ENCODE measurements around the gene CCKAR. TPM values are rescaled to one million over a fixed set of nuclear protein-coding genes. Genes with fewer than 3 reads are reported as not detected.

The CCKAR gene
- total and polyA plus RNA-seq, 5 donors, result 0.29 TPM; not detected in 4

DNA sequence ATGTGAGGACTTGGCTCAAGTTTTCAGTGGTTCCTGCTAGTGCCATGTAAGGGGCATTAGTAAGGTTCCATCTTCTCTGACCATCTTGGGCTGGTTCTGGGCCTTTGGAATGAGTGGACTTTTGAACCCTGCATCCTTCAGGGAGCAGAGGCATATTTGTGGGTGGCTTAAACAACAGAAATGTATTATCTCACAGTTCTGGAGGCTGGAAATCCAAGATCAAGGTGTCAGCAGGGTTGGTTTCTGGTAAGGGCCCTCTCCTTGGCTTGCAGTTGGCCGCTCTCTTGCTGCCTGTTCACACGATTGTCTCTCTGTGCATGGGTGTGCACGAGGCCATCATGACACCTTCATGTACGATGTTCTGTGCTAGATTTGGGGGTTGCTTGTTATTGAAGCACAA is 21.3 kb downstream of the CCKAR start:
- Histone ChIP-seq H3K27ac (ENCODE audit: low read length) (no peak overlapping the region), H3K4me3 (ENCODE audit: low read length) (no peak overlapping the region), H3K4me1 (ENCODE audit: control insufficient read depth, insufficient read depth, low read length) (no peaks in the 10 kb centered on the region), H3K9me3 (ENCODE audit: control insufficient read depth, low read length) (no peaks in the 10 kb centered on the region), H3K27me3 (ENCODE audit: control insufficient read depth, insufficient read depth) (no peaks in the 10 kb centered on the region)
- intact Hi-C loops (cut with DNase I), result loop anchor here in 2 of 4 donors (10.0 kb wide), 1 partner anchor 246 kb away; no protein-coding TSS in a partner anchor
- WGBS, result 69% methylated on average over 4 of the region's 4 CpGs
- ATAC-seq, result no peak
- DNase-seq, result no peak

DNA sequence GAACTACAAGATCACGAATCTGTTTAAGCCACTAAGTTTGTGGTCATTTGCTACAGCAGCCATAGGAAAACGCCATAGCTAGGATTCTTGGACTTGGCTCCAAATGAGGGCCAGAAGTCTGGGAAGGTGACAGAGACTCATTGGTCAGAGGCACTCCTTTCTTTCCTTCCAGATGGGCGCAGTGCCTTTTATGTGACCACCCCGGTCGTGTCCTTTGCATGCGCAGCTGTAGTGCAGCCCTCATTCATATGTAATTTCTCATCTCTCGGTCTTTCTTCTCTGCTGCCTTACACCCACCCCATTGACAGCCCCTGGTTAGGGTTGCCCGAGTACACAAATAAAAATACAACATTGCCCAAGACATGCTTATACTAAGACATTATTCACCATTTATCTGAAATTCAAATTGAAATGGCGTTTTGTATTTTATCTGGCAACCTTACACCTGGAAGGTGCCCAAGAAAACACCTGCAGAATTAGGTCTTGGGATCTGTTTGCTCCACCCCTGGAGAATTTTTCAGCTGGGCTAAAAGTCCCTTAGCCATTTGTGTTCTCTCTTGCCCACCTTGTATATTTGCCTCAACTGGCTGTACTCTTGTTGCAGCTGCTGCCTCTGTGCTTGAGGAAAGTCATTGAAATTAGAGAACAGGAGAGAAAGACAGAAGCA is 21.9 kb downstream of the CCKAR start:
- Histone ChIP-seq H3K27ac (ENCODE audit: low read length) (no peak overlapping the region), H3K4me3 (ENCODE audit: low read length) (no peak overlapping the region), H3K9me3 (ENCODE audit: control insufficient read depth, low read length) (peaks cover 2% of the 10 kb centered on the region), H3K4me1 (ENCODE audit: control insufficient read depth, insufficient read depth, low read length) (no peaks in the 10 kb centered on the region), H3K27me3 (ENCODE audit: control insufficient read depth, insufficient read depth) (no peaks in the 10 kb centered on the region)
- intact Hi-C loops (cut with DNase I), result loop anchor here in 2 of 4 donors (10.0 kb wide), 1 partner anchor 246 kb away; no protein-coding TSS in a partner anchor
- DNase-seq (no peak), ATAC-seq (no peak)
- 89% methylated on average over 9 of the region's 9 CpGs for WGBS

GRCh38 chr4:26467724-26468123 is 22.6 kb downstream of the CCKAR start:
- DNase-seq, result no peak
- WGBS, result 77% methylated on average over 1 of the region's 1 CpG
- ATAC-seq, result no peak
- H3K4me3 ChIP-seq (ENCODE audit: low read length), result no peak overlapping the region
- H3K27me3 ChIP-seq (ENCODE audit: control insufficient read depth, insufficient read depth), result no peaks in the 10 kb centered on the region
- intact Hi-C loops (cut with DNase I), result loop anchor here in 2 of 4 donors (10.0 kb wide), 1 partner anchor 247 kb away; no protein-coding TSS in a partner anchor
- H3K27ac ChIP-seq (ENCODE audit: low read length), result no peak overlapping the region
- H3K4me1 ChIP-seq (ENCODE audit: control insufficient read depth, insufficient read depth, low read length), result no peaks in the 10 kb centered on the region
- H3K9me3 ChIP-seq (ENCODE audit: control insufficient read depth, low read length), result peaks cover 2% of the 10 kb centered on the region

DNA sequence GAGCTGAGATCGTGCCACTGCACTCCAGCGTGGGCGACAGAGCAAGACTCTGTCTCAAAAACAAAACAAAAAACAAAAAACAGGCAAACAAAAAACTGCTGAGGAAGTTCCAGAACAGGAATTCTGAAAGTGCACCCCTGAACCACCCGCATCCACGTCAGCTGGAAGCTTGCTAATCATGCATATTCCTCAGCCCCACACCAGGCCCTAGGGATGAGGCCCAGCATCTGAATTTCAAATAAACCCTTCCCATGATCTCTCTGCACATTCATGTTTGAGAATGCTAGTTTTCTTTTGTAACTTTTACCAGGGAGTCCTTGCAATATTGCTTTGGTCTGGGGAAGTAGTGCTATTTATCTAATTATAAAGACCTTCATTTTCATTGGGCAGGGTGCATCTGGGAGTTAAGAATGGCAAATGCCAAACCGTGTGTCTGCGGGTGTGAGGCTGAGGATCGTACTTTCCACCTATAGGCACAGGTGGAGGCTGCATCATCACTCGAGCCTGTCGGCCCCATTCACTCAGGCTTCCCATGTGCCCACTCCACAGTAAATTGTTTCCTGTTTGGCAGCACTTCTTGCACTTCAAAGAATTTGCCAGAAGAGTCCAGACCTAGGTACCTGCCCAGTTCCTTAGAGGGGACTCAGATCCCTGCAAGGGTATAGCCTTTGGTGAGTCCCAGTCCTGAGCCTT is 23.6 kb downstream of the CCKAR start:
- no peak for DNase-seq
- Histone ChIP-seq H3K27ac (ENCODE audit: low read length) (no peak overlapping the region), H3K27me3 (ENCODE audit: control insufficient read depth, insufficient read depth) (no peaks in the 10 kb centered on the region), H3K9me3 (ENCODE audit: control insufficient read depth, low read length) (peaks cover 2% of the 10 kb centered on the region), H3K4me1 (ENCODE audit: control insufficient read depth, insufficient read depth, low read length) (no peaks in the 10 kb centered on the region), H3K4me3 (ENCODE audit: low read length) (no peak overlapping the region)
- ATAC-seq, result no peak
- 81% methylated on average over 10 of the region's 10 CpGs for WGBS
- intact Hi-C loops (cut with DNase I), result loop anchor here in 2 of 4 donors (10.0 kb wide), 1 partner anchor 248 kb away; no protein-coding TSS in a partner anchor

GRCh38 chr4:26464420-26465095 is 25.7 kb downstream of the CCKAR start:
- no peaks in the 10 kb centered on the region for H3K4me1 ChIP-seq (ENCODE audit: control insufficient read depth, insufficient read depth, low read length)
- H3K27ac ChIP-seq (ENCODE audit: low read length), result no peak overlapping the region
- H3K27me3 ChIP-seq (ENCODE audit: control insufficient read depth, insufficient read depth), result no peaks in the 10 kb centered on the region
- ATAC-seq (no peak), DNase-seq (no peak)
- H3K4me3 ChIP-seq (ENCODE audit: low read length), result no peak overlapping the region
- peaks cover 2% of the 10 kb centered on the region for H3K9me3 ChIP-seq (ENCODE audit: control insufficient read depth, low read length)
- WGBS, result 92% methylated on average over 14 of the region's 14 CpGs
- intact Hi-C loops (cut with DNase I), result loop anchor here in 2 of 4 donors (10.0 kb wide), 1 partner anchor 250 kb away; no protein-coding TSS in a partner anchor

GRCh38 chr4:26463386-26463785 is 26.9 kb downstream of the CCKAR start:
- intact Hi-C loops (cut with DNase I), result loop anchor here in 2 of 4 donors (10.0 kb wide), 1 partner anchor 251 kb away; no protein-coding TSS in a partner anchor

DNA sequence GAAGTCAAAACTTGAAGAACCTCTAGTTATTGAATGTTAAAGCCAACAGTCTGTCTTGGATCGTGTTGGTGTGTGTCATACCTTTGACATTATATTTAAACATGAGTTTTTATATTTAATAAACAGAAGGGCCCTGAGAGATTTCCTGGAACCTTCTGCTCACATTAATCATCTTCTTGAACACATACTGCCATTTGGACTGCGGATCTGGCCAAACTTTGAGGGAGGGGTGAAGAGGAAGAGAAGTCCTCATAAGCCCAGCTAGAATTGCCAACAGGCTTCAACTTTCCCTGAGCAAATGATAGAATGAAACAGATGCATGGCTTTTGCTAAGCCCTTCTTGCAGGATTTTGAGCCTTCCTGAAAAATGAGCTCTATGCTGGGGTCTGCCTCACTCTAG is 27.4 kb downstream of the CCKAR start:
- 56% methylated on average over 2 of the region's 2 CpGs for WGBS
- H3K27ac ChIP-seq (ENCODE audit: low read length), result no peak overlapping the region
- DNase-seq (no peak), ATAC-seq (no peak)
- H3K4me1 ChIP-seq (ENCODE audit: control insufficient read depth, insufficient read depth, low read length), result no peaks in the 10 kb centered on the region
- H3K4me3 ChIP-seq (ENCODE audit: low read length), result no peak overlapping the region
- intact Hi-C loops (cut with DNase I), result loop anchor here in 2 of 4 donors (10.0 kb wide), 1 partner anchor 252 kb away; no protein-coding TSS in a partner anchor
- no peaks in the 10 kb centered on the region for H3K27me3 ChIP-seq (ENCODE audit: control insufficient read depth, insufficient read depth)
- peaks cover 2% of the 10 kb centered on the region for H3K9me3 ChIP-seq (ENCODE audit: control insufficient read depth, low read length)

More at GRCh38 chr4:26463386-26463785, 26.9 kb downstream of the CCKAR start:
- Histone ChIP-seq H3K9me3 (ENCODE audit: control insufficient read depth, low read length) (peaks cover 2% of the 10 kb centered on the region), H3K4me1 (ENCODE audit: control insufficient read depth, insufficient read depth, low read length) (no peaks in the 10 kb centered on the region), H3K27me3 (ENCODE audit: control insufficient read depth, insufficient read depth) (no peaks in the 10 kb centered on the region), H3K27ac (ENCODE audit: low read length) (no peak overlapping the region), H3K4me3 (ENCODE audit: low read length) (no peak overlapping the region)
- ATAC-seq (no peak), DNase-seq (no peak)
- 90% methylated on average over 2 of the region's 2 CpGs for WGBS

DNA sequence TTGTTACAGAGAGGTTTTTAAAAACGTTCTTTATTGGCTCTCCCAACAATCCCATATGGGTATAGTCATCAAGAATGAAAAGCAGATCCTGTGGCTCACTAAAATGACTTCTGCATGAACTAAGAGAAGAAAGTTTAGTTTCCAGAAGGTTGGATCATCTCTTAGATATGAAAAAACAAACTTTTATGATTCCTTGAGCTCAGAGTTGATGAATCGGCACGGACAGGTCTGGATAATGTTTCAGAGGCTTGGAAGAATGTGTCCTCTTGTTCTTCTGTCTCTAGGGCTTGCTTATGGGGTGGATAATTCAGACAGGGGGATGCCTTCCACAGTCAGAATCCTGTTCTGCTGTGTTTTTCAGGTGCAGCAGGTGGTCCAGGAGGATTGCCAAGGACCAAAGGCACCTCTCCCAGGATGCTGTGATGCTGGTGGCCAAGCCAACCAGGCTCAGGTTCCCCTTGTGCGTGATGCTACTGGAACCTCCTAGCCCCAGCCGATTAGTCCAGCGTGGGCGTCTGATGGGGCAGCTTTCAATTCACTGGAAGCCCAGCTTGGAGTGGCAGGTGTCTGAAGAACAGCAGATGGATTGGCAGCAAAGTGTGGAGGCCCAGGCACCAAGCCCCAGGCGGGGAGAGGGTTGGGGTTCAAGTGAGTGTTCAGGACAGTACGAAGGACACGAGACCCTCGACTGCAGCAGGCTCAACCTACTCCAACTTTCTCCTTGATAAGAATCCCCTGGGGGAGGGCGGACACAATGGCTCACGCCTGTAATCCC is 30.3 kb downstream of the CCKAR start:
- Histone ChIP-seq H3K4me3 (ENCODE audit: low read length) (no peak overlapping the region), H3K4me1 (ENCODE audit: control insufficient read depth, insufficient read depth, low read length) (no peaks in the 10 kb centered on the region), H3K9me3 (ENCODE audit: control insufficient read depth, low read length) (peaks cover 2% of the 10 kb centered on the region), H3K27me3 (ENCODE audit: control insufficient read depth, insufficient read depth) (no peaks in the 10 kb centered on the region), H3K27ac (ENCODE audit: low read length) (no peak overlapping the region)
- intact Hi-C loops (cut with DNase I), result loop anchor here in 3 of 4 donors (5.0 to 10.0 kb wide), 3 partner anchors 255 to 555 kb away; no protein-coding TSS in a partner anchor
- DNase-seq (peak in 1 of 3 donors; percentile 22), ATAC-seq (no peak)
- WGBS, result 90% methylated on average over 13 of the region's 13 CpGs

- Histone ChIP-seq H3K4me1 (ENCODE audit: control insufficient read depth, insufficient read depth, low read length) (no peaks in the 10 kb centered on the region), H3K4me3 (ENCODE audit: low read length) (no peak overlapping the region), H3K27me3 (ENCODE audit: control insufficient read depth, insufficient read depth) (no peaks in the 10 kb centered on the region), H3K9me3 (ENCODE audit: control insufficient read depth, low read length) (peaks cover 2% of the 10 kb centered on the region), H3K27ac (ENCODE audit: low read length) (no peak overlapping the region)
- 38% methylated on average over 19 of the region's 19 CpGs for WGBS
- intact Hi-C loops (cut with DNase I), result loop anchor here in 3 of 4 donors (5.0 to 10.0 kb wide), 2 partner anchors 263 to 556 kb away; no protein-coding TSS in a partner anchor
- peak; percentile 59 to 61 for ATAC-seq
- no peak for DNase-seq
Observed at GRCh38 chr4:26459054-26459755, 31.1 kb downstream of the CCKAR start.

DNA sequence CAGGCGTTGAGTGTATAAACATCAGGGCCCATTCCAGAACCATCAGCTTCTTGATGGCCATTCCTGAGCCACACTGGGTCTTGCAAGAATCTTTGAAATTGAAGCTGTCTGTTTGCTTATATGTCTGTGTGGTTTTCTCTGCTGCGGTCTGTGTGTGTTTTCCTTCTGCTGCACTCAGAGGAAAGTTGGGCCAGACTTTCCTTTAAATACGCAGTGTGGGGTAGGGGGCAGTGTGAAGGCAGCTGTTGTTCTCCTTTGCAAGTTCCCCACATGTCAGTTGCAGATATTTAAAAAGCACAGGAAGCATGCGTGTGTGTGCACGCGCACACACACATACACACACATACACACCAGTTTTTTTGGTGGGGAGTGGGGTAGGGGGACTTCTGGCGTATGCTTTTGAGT is 32.1 kb downstream of the CCKAR start:
- WGBS, result 58% methylated on average over 7 of the region's 7 CpGs
- intact Hi-C loops (cut with DNase I), result loop anchor here in 3 of 4 donors (5.0 to 10.0 kb wide), 2 partner anchors 264 to 557 kb away; no protein-coding TSS in a partner anchor
- DNase-seq, result no peak
- no peaks in the 10 kb centered on the region for H3K9me3 ChIP-seq (ENCODE audit: control insufficient read depth, low read length)
- H3K4me3 ChIP-seq (ENCODE audit: low read length), result no peak overlapping the region
- H3K4me1 ChIP-seq (ENCODE audit: control insufficient read depth, insufficient read depth, low read length), result no peaks in the 10 kb centered on the region
- ATAC-seq, result no peak
- no peak overlapping the region for H3K27ac ChIP-seq (ENCODE audit: low read length)
- no peaks in the 10 kb centered on the region for H3K27me3 ChIP-seq (ENCODE audit: control insufficient read depth, insufficient read depth)

Measured in right cardiac atrium (tissue), 5 donors.